ENCODE data around the gene MEP1A.
"Not testable (repeated sequence)": the region's sequence is repeated elsewhere in the genome, so short reads cannot be mapped to it uniquely, and the experiment has no call there.

Gene MEP1A

DNA sequence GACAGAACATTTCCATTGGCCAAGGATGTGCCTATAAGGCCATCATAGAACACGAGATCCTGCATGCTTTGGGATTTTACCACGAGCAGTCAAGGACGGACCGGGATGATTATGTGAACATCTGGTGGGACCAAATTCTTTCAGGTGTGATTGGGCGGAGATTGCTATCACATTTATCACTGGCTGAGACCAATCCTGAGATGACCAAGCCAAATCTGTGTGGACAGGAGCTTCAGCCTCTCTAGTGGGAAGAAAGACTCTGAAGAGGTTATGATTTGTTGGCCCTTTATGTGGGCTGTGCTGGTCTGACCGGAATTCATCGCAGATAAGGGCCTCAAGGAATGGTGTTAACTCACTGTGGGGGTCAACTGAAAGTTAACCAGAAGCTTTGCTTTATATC lies 26.4 kb downstream of the MEP1A start:
- no peak for DNase-seq
- intact Hi-C loops (cut with DNase I): no loop called here

DNA sequence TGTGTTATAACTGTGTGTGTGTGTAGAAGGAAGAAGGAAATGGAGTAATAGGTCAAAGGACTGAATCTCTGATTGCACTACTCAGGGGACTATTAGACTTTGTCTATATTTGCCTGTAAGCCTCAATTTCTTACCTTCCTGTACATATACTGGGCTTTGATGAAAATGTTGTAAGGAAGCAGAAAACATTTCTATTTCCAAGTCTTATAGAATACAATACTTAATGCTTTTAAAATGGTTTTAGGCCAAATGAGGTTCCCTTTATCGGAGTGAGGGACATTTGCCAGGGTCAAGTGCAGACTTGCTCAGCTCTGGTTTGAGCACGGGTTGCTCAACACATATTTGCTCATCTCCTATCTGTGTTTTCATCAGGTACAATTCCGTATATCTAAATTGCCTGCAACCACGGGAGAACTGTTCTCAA lies 28.3 kb downstream of the MEP1A start:
- intact Hi-C loops (cut with DNase I): no loop called here
- DNase-seq: no peak

DNA sequence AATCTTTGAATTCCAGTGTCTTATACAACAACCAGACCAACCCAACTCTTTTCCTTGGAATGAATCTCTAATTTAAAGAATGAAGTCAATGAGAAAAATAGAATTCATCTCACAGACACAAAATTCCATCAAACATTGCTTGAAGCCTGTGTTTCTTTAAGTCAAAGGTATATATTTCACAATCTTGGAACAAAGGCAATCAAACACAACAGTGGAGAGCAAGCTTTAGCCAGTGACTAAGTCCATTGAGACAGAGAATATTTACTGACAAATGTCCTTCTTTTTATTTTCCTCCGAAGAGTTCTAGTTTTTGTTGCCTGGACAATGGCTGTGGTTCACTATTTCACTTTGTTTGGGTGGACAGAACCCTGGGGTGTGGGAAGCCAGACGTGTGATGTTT lies 35.8 kb downstream of the MEP1A start:
- intact Hi-C loops (cut with DNase I): no loop called here
- no peak for DNase-seq

DNA sequence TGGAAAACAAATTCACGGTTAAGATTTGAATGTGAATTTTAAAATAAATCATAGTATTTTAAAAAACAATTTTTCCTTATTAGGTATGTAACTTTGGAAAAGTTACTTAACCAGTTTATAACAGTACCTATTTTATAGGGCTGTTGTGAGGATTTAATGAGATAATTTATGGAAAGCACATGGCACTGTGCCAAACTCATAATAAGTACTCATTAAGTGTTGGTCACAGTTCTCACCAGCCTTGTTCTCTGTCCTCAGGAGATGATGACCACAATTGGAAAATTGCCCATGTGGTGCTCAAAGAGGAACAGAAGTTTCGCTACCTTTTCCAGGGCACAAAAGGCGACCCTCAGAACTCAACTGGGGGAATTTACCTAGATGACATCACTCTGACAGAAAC lies 39.6 kb downstream of the MEP1A start:
- intact Hi-C loops (cut with DNase I): no loop called here
- DNase-seq: no peak

DNA sequence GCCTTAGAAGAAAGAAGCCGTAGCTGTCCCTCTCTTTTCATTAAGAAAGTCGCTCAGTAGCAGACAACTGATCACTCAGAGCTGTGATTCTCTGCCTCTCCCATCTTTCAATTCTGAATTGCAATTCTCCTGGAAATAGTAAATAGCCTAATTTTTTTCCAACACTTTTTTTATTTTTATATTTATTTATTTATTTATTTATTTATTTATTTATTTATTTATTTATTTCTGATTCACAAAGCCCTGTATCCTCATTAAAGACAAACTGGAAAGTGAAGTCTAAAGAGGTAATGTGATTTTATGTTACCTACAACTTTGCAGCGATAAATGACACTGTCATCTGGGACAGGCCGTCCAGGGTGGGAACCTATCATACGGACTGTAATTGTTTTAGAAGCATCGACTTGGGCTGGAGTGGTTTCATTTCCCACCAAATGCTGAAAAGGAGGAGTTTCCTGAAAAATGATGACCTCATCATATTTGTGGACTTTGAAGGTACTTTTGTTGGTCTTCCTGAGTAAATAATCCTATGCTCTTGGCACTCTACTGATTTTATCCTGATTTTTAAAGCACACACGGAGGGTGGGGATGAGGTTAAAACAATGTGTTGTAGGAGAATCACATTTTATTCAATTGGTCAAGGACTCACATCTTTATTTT lies 41.2 kb downstream of the MEP1A start:
- intact Hi-C loops (cut with DNase I); DNase-seq: not testable (repeated sequence)

DNA sequence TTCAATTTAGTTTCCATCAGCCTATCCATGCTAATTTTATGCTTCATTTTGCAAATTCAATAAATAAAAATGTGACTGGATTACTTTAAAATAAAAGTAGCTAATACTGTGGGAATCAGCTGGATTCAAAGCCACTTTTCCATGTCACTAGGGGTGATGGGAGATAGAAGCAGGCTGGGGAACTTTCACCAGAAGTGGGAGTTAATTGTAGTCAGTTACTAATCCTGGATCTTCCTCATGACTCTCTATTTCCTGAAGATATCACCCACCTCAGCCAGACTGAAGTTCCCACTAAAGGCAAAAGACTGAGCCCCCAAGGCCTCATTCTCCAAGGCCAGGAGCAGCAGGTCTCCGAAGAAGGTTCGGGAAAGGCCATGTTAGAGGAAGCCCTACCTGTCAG lies 41.8 kb downstream of the MEP1A start:
- intact Hi-C loops (cut with DNase I); DNase-seq: not testable (repeated sequence)

DNA sequence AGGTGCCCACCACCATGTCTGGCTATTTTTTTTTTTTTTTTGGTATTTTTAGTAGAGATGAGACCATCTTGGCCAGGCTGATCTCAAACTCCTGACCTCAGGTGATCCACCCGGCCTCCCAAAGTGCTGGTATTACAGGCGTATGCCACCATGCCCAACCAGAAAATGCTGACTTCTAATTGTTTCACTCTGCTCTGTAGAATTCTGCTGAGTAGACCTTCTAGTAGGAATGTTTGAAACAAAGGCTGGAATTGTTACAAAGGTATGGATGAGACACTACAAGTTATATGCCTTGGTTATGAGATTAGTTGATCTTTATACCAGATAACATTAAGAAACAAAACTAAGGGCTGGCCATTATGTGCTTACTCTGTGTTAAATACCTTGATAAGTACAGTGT lies 44.8 kb downstream of the MEP1A start:
- DNase-seq: no peak

DNA sequence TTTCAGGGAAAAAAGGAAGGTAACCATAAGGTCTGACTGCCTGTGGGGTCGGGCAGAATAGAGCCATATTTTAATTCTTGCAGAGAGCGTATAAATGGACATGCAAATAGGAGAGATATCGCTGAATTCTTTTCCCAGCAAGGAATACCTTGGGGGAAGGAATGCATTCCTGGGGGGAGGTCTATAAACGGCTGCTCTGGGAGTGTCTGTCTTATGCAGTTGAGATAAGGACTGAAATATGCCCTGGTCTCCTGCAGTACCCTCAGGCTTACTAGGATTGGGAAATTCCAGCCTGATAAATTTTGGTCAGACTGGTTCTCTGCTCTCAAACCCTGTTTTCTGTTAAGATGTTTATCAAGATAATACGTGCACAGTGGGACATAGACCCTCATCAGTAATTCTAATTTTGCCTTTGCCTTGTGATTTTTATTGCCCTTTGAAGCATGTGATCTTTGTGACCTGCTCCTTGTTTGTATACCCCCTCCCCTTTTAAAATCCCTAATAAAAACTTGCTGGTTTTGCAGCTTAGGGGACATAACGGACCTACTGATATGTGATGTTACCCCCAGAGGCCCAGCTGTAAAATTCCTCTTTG lies 49.2 kb downstream of the MEP1A start:
- not testable (repeated sequence) for DNase-seq
- intact Hi-C loops (cut with DNase I): loop anchor here (10.0 kb wide), 1 partner anchor 138 kb away; no protein-coding TSS in a partner anchor

More for the DNA sequence above, 44.8 kb downstream of the MEP1A start:
- intact Hi-C loops (cut with DNase I): no loop called here

DNA sequence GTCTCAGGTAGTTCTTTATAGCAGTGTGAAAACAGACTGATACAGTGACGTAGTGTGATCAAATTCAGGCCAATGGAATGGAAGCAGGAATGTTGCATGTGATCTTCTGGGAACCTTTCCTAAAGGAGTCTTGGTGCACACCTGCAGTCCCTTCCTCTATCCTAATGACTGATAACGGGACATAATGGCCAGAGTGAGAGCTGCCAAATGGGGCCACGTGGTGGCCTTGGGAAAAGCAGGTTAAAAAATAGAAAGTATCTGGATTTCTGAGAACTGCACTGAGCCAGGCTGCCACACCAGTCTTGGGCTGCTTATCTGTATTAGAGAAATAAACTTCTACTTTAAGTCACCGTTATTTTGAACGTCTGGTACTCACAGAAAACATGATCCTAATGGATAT lies 51.9 kb downstream of the MEP1A start:
- intact Hi-C loops (cut with DNase I): loop anchor here (5.0 to 10.0 kb wide), 2 partner anchors 140 to 462 kb away; partner anchors contain the start of gene TNFRSF21
- DNase-seq: no peak

DNA sequence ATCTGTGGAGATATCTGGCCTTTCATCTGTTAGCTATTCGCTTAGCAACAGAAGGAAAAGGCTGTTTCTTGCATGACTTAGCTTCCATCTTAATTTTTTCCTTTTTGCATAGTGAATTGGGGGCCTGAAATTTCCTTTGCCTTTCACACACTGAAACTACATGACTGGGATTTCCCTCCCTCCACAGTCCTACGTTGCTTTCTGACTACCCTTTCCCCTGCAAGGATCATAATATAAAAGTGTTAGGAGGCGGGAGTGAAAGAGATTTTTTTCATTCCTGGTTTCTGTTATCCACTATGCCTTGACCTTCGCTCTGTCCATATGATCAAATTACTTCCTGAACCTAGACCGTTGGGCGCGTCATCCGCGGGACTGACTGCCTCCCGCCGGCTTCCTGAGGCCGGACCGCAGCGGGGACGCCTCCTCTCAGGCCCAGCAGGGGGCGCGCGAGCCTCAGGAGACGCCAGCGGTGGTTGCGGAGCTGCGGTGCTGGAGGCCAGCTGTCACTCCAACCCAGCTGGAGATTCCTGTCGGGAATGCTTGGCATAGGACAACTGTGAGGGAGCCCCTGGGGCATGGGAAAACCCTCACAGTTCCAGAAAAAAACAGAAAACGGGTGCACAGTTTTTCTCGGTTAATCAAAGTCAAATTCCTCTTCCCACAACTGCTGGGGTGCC lies 55.6 kb downstream of the MEP1A start:
- peak; percentile 69 to 98 (median 88) for DNase-seq
- intact Hi-C loops (cut with DNase I): loop anchor here (2.0 to 10.0 kb wide), 3 partner anchors 142 to 458 kb away; partner anchors contain the start of gene TNFRSF21

DNA sequence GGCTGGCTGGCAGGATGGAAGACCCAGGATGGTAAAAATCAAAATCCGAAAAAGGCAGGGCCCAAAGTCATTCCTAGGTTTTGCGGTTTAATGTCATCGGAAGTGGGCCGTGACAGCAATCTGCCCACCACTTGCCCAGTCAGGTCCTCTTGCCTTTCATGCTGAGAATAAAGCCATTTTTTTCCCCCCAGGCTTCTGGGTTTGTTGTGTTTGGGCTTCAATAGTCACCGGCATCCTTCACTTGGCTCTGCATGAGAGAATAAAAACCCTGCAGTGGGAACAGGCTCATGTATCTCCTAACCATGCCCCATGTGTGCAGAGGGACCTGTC lies 56.1 kb downstream of the MEP1A start:
- intact Hi-C loops (cut with DNase I): loop anchor here (2.0 to 10.0 kb wide), 3 partner anchors 141 to 458 kb away; partner anchors contain the start of gene TNFRSF21

DNA sequence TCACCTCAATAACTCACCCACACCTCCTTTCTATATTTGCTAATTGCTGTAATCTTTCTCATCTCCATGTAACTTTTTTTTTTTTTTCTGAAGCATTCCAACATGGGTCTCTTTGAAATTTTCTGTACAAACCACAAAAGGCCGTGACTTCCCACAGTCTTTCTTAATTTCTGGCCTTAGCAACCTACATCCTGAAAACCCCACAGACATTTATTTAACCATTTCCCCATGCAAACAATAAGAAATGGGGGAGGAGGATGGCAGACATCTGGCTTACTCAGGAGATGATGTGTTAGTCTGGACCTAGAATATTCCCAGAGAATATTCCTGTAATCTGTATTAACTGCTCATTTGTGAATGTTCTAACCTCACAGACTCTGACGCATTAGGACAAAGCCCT lies 57.6 kb downstream of the MEP1A start:
- intact Hi-C loops (cut with DNase I): no loop called here
- DNase-seq: no peak

More for the DNA sequence above, 56.1 kb downstream of the MEP1A start:
- DNase-seq: no peak

DNA sequence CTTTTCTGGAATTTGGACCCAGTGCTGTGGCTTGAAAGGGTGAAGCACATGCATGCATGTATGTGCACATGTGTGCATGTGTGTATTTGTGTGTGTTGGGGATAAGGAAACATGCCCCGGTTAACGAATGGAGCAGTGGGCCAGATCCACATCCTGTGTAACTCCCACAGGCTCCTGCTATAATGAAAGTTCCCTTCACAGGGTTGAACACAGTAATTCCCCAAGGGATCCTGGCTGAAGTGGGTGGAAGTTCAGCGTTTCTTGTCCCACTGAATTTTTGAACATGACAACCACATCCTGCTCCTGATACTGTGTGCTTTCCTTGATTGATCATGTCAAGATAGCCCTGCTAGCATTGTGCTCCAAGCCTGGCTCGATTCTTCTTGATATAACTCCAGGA lies 58.4 kb downstream of the MEP1A start:
- DNase-seq; intact Hi-C loops (cut with DNase I): not testable (repeated sequence)

DNA sequence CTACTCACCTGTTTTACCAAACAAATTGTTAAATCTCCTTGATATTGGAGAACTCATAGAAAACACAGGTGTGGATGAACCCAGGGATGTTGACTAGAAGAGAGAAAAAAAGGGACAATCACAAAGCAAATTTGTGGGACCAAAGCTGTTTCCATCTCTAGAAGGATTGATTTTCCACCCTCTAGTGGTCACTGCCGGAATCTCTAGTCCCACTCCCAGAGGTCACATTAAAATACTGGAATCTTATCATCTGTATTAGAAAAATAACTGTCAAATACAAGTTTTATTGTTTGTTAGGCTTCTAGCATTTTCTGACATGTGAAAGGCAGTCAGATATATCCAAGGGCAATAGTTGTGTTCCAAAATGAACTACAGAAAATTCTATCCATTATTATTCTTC lies 62.8 kb downstream of the MEP1A start:
- DNase-seq: peak in 3 of 10 donors; percentile 17 to 31 (median 25)
- intact Hi-C loops (cut with DNase I): not testable (repeated sequence)

DNA sequence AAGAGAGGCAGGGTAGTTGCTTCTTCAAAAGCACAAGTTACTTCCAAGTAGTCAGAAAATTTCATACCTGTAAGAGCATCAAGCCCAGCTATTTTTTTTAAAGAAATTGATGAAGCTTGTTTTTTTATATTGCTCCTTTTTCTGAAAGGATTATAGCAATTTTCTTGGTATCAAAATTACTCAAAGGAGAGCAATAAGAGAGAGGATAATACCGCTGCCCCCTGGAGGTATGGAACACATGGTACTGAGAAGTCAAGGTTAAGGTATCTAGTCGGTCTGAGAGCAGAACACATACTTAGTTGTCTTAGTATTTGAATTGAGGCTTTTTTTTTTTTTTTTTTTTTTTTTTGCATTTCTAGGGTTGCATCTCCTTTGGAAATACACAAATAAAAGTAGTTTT lies 69.2 kb downstream of the MEP1A start:
- intact Hi-C loops (cut with DNase I): no loop called here
- DNase-seq: no peak

DNA sequence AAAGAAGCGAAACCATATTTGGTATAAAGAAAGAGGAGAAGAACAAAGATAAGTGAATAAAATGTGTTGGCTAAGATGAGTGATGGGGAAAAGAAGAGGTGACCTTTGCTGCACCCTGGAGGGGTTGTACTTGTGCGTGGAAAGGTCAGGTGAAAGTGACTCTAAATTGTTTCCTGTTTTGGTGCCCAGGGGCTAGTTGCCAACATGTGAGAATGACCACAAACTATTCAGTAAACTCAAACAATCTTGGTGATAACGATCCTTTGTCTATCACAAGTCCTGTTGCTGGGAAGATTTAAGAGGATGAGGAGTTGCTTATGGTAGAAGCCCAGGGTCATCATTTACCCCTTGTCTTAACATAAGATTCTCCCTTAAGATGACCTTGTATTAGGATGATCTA lies 70.6 kb downstream of the MEP1A start:
- intact Hi-C loops (cut with DNase I): no loop called here
- no peak for DNase-seq

DNA sequence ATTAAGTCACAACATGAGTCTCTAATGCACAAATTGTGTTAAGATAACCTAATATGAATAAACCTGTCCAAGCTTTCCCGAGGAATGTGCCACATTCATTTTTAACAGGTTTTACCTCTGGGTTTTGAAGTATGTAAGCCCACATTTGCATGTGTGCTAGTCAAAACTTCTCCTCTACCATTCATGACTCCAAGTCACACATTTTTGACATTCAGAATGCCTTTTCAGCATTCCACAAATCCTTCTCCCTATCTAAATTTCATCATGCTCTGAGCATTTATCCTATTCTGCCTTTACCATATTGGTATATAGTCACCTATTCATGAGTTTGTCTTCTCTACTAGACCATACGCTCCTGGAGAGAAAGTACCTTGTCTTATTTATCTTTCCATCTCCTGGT lies 72.0 kb downstream of the MEP1A start:
- no peak for DNase-seq
- intact Hi-C loops (cut with DNase I): no loop called here

DNA sequence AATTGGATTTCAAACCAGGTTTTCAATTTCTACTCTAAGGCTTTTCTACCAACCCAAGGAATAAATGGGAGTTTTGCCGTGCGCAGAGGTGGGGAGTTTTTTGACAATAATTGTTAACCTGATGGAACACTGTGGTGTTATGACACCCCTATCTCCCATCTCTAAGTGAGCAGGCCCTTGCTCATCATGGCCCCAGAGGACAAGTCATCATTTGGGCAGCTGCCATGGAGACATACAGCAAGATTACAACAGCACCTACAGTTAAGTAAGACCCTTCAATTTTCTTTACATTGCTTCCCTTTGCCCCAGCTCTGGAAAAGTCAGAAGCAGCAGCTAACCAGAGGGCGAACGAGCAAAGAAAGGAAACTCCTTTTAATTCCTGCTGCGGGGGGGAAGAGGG lies 74.2 kb downstream of the MEP1A start:
- no peak for DNase-seq
- intact Hi-C loops (cut with DNase I): no loop called here

DNA sequence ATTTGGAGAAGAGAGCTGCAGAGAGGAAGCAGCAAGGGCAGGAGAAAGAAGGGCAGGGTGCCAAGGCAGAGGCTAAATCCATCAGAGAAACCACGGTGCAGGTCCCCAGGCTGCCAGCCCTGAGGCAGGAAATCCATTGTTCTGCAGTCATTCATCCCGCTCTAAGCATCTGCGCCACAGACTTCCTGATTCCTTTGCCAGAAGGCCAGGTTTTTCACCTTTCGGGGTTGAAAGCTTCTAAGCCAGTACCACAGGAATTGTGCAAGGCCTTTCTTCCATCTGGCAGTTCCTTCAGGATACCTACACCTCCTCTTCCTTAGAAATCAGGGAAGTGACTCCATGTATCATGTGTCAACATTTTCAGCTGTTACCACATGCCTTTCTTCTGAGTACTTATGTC lies 82.9 kb downstream of the MEP1A start:
- intact Hi-C loops (cut with DNase I): no loop called here
- no peak for DNase-seq

DNA sequence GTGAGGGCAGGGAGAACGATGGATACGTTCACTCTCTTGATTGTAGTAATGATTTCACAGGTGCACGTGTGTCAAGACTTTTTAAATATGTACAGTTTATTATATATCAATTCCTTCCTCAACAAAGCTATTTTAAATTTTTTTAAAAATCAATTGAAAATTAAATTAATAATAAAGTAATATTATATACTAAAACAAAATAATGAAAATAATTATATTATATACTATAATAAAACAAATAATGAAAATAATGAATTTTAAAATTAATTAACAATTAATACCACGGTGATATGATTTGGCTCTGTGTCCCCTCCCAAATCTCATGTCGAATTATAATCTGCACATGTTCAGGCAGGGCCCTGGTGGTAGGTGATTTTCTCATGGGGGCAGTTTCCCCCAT lies 85.8 kb downstream of the MEP1A start:
- no peak for DNase-seq
- intact Hi-C loops (cut with DNase I): no loop called here

DNA sequence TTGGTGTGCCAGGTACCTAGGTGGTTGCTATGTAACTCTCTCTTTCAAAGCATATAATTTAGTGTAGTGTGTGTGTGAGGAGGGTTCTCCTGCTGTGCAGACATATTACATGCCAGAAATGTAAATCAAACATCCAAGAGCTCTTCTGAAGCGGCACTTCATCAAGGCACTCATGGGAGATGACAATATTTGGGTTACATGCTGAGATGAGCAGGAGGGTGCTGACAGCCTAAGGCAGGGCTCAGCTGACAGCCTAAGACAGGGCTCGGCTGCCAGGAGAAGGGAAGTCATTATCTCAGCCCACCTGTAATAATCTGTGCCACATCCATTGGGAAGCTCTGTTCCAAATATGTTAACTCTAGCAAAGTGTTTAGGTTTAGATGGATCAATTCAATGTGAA lies 89.5 kb downstream of the MEP1A start:
- intact Hi-C loops (cut with DNase I): no loop called here
- no peak for DNase-seq

DNA sequence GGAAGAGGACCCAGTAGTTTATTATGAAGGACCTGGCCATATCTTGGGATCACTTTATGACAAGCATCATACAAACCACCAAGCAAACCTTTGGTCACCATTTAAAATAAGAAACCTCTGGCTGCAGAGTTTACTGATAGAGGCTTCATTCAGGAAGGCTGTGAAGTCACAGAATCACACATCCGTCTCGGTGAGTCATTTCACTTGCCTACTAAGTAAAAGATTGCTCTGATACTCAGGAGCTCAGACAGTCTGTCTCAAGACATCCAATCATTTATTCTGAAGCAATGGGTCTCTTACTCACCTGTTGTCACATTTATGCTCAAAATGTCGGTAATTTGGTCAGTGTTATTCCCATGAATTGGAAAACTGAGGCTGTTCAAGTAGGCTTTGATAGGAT lies 94.8 kb downstream of the MEP1A start:
- intact Hi-C loops (cut with DNase I): no loop called here
- DNase-seq: no peak
